K562 (cell line): Measurements from ENCODE around the gene TCFL5. TPM values are rescaled to one million over a fixed set of nuclear protein-coding genes. Genes with fewer than 3 reads are reported as not detected.

ENCODE experiments used
- HMBOX1 ChIP-seq: sonication (generic); IDR thresholded peaks from 2 replicates; pipeline ENCODE4 v1.6.1; 2016
- SP1 ChIP-seq: sonication (generic); formaldehyde crosslinking; IDR thresholded peaks from 2 replicates; pipeline ENCODE4 v1.8.1; 2022; ENCODE audit warnings: mild to moderate bottlenecking, missing genetic modification reagents
- STAG1 ChIP-seq: sonication (generic); formaldehyde crosslinking; IDR thresholded peaks from 2 replicates; pipeline ENCODE4 v1.5.0; 2020; ENCODE audit warnings: missing genetic modification reagents, borderline replicate concordance
- U2AF1 ChIP-seq: fragments of 200-400 bp; formaldehyde crosslinking; optimal IDR thresholded peaks from 2 replicates; pipeline ENCODE3; 2017; ENCODE audit warnings: mild to moderate bottlenecking, low read depth, low read length, moderate library complexity
- ZNF280A ChIP-seq: fragments of 450-650 bp; IDR thresholded peaks from 2 replicates; pipeline ENCODE4 v1.6.1; 2018; ENCODE audit warnings: mild to moderate bottlenecking, low read depth; ENCODE audit not compliant: partially characterized antibody
- ZSCAN32 ChIP-seq: fragments of 450-650 bp; formaldehyde crosslinking; IDR thresholded peaks from 2 replicates; pipeline ENCODE4 v1.4.0; 2020; ENCODE audit warnings: mild to moderate bottlenecking, moderate library complexity
- polyA plus RNA-seq, 8 experiments: library from polyadenylated mRNA; depleted of rRNA in 4 of 8; stranded (reverse) in 5 of 8; unstranded in 3 of 8; fragments of >200 nt; fragmentation: Nextera tagmentation in 2 of 8; fragmentation: Illumina TruSeq in 1 of 8; extraction: Ambion mirVana in 2 of 8; extraction: Trizol in 1 of 8; gene quantifications; 2 replicates each; pipeline versions ENCODE4 v1.2.1 to v1.2.3, GENCODE V29; 2011 to 2014; ENCODE audit warnings: inconsistent platforms in 1 of 8, missing spikeins in 1 of 8
- total RNA-seq, 7 experiments: library from RNA; depleted of rRNA in 6 of 7; stranded (reverse); fragments of >200 nt in 6 of 7; fragmentation: Illumina TruSeq in 2 of 7; extraction: Trizol in 2 of 7; gene quantifications; 2 replicates each; pipeline versions ENCODE4 v1.2.1 to v1.2.3, GENCODE V29; 2011 to 2021; ENCODE audit warnings: low replicate concordance in 1 of 7

The TCFL5 gene
- total and polyA plus RNA-seq, 9 of the 15 experiments (the other 6 are each of a cell fraction or from before 2014, with no cell fraction given) = 1.00 to 12.6 (median 9.1) TPM

- TF ChIP-seq U2AF1 (no peak), STAG1 (CRISPR knock-in tag) (no peak), ZNF280A (no peak), ZSCAN32 (no peak), HMBOX1 (no peak), SP1 (CRISPR knock-in tag) (no peak)
These were observed 51.8 kb downstream of the TCFL5 start (continued) for GRCh38 chr20:62809530-62810428.
